ENCODE measurements around the gene RHOV.

RHOV gene

DNA sequence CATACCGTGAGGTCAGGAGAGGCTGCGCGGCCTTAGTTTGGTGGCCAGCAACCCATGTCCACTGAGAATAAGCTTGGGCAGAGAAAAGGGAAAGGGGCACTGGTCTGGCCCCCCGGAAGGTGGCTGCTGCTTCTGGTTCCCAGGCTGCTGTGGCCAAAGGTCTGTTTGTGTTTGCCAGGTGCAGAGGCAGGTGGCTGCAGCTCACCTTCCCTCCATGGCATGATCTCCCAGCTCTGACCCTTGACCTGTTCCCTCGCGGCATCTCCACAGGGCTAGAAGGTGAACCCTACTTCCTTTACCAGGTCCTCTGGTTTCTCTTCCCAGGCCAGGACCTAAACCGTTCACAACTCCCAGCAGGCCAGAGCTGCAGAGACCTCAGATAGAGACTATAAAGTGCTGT lies 34.1 kb upstream of the RHOV start:
- H3K9ac ChIP-seq (ENCODE audit: insufficient read length): no peak overlapping the region
- peaks cover 8% of the 10 kb centered on the region; the same call in 1 of the 2 replicates for H3K36me3 ChIP-seq (ENCODE audit: insufficient read depth, low read length)
- DNase-seq (ENCODE audit: low read depth, low spot score): no peak
- no peak overlapping the region for H3K4me3 ChIP-seq
- no peak overlapping the region for H3K27ac ChIP-seq
- no peak for TF ChIP-seq FOXP2 (optimal IDR thresholded peaks at IDR 0.05; ENCODE audit: control extremely low read depth, extremely low read length, insufficient read depth)
- no peak for TF ChIP-seq EZH2 (IDR thresholded peaks at IDR 0.05)
- no peak for TF ChIP-seq POLR2AphosphoS5 (IDR thresholded peaks at IDR 0.05; ENCODE audit: borderline replicate concordance, low read depth, low read length)
- H3K9me3 ChIP-seq (ENCODE audit: low read depth, low read length): no peaks in the 10 kb centered on the region

DNA sequence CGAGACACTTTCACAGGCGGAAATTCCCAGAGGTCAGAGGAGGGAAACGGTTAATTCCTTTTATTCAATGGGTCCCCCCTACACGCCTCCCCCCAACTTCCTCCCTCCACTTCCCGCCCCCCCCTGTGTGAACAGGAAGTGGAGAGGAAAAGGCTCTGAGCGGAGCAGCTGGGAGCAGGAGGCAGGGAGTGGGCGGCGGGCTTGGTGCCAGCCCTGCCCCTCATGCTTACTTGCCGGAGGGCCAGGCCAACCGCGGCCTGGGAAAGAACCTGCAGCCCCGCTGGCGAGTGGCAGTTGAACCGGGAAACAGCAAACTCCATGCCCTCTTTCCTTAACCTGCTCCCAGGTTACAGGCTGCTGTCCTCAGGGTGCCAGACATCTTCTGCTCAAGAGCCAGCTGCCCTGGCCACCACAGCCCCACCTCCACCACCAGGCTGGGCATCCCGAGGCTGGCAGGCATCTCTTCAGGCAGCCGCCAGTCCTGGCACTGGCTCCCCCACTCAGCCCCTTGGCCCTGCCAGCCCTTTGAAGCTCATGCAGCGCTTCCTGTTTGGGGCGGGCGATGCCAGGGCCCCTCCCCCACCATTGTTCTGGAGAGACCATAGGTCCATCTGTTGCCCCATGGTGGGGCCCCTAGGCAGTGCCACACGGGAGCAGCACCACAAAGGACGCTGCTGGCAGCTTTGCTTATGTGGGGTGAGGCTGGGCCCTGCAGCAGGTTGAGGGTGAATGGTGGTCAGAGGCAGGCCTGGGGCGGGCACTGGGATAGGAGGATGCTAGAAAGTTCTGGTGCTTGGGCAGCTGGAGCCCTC lies 33.2 kb upstream of the RHOV start:
- Histone ChIP-seq H3K27ac (no peak overlapping the region), H3K4me3 (peak overlapping the region; percentile 89)

DNA sequence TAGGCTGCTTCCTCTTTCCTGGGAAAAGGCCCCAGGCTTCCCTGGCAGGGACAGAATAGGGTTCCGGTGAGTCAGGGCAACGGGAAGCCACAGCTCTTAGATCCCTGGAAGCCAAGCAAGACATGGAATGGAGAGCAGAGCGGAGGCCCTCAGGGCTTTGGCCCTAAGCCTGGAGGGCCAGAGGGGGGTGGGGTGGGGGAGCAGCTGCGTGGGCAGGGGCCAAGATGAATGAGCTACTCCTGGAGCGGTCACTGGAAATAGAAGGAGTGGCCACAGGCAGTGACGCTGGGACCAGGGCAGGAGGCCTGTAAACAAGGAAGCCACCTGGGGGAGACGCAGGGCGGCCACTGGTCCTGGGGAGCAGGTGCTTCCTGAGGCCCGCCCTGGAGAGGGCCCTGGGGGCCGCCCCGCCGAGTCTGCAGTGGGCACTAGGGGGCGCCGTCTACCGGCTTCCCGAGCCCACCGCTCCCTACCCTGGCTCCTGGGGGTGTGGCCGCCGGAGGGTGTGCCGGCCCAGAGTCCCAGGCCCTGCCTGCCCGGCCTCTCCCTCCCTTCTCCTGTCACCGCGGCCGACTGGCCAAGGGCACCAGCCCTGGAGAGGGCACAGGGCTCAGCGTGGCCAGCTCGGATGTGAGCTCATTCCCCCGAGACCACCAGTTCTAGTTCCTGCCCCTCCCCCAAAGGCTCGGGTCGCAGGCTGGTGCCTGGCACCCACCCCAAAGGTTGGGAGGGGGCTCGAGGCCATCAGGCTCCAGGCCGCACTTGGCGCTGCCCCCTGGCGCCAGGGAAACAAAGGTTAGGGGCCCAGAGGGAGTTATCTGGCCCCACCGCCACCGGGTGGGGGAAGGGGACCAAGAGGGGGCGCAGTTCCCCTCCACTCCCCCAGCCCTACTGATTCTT lies 32.3 kb upstream of the RHOV start:
- DNase-seq (ENCODE audit: low read depth, low spot score): no peak
- Histone ChIP-seq H3K9ac (ENCODE audit: insufficient read length) (peak overlapping the region; percentile 61), H3K4me3 (peak overlapping the region; percentile 89), H3K36me3 (ENCODE audit: insufficient read depth, low read length) (peaks cover 11% of the 10 kb centered on the region; the same call in 1 of the 2 replicates), H3K27ac (no peak overlapping the region), H3K9me3 (ENCODE audit: low read depth, low read length) (no peaks in the 10 kb centered on the region)
- TF ChIP-seq FOXP2 (optimal IDR thresholded peaks at IDR 0.05; ENCODE audit: control extremely low read depth, extremely low read length, insufficient read depth) (no peak), POLR2AphosphoS5 (IDR thresholded peaks at IDR 0.05; ENCODE audit: borderline replicate concordance, low read depth, low read length) (no peak; the same call in 1 of the 2 replicates)

More for the DNA sequence above, 33.2 kb upstream of the RHOV start:
- Histone ChIP-seq H3K9me3 (ENCODE audit: low read depth, low read length) (no peaks in the 10 kb centered on the region), H3K9ac (ENCODE audit: insufficient read length) (peak overlapping the region; percentile 61), H3K36me3 (ENCODE audit: insufficient read depth, low read length) (peaks cover 11% of the 10 kb centered on the region; the same call in 1 of the 2 replicates)
- no peak for DNase-seq (ENCODE audit: low read depth, low spot score)
- TF ChIP-seq FOXP2 (optimal IDR thresholded peaks at IDR 0.05; ENCODE audit: control extremely low read depth, extremely low read length, insufficient read depth) (no peak), EZH2 (IDR thresholded peaks at IDR 0.05) (no peak), POLR2AphosphoS5 (IDR thresholded peaks at IDR 0.05; ENCODE audit: borderline replicate concordance, low read depth, low read length) (no peak)

DNA sequence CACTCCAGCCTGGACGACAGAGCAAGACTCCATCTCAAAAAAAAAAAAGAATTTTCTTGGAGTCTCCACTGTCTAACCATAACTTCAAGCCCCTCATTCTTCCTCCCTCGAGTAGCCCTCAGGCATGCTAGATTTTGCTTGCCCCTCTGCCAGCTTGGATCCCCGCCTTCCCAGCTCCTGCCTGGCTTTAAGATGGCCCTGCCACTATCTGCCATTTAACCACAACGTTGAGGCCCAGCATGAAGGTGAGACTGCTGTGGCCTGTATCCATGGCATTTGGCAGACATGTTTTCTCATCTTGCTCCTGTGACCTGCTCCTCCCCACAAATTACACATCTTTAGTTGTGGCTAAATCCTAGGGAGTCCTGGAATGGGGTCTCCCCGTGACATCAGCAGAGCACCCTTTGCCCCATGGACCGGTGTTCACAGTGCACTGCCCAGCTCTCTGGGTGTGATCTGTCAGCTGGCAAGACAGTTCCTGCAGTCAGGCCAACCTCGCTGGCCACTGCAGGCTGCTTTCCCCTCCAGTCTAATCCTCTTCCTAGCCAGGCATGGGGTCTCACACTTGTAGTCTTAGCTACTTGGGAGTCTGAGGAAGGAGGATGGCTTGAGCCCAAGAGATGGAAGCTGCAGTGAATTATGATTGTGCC lies 30.6 kb upstream of the RHOV start:
- Histone ChIP-seq H3K36me3 (ENCODE audit: insufficient read depth, low read length) (peaks cover 21% of the 10 kb centered on the region; the same call in 1 of the 2 replicates), H3K4me3 (no peak overlapping the region), H3K9ac (ENCODE audit: insufficient read length) (no peak overlapping the region), H3K9me3 (ENCODE audit: low read depth, low read length) (no peaks in the 10 kb centered on the region), H3K27ac (no peak overlapping the region)
- TF ChIP-seq POLR2AphosphoS5 (IDR thresholded peaks at IDR 0.05; ENCODE audit: borderline replicate concordance, low read depth, low read length) (no peak), EZH2 (IDR thresholded peaks at IDR 0.05) (no peak), FOXP2 (optimal IDR thresholded peaks at IDR 0.05; ENCODE audit: control extremely low read depth, extremely low read length, insufficient read depth) (no peak)
- no peak for DNase-seq (ENCODE audit: low read depth, low spot score)

DNA sequence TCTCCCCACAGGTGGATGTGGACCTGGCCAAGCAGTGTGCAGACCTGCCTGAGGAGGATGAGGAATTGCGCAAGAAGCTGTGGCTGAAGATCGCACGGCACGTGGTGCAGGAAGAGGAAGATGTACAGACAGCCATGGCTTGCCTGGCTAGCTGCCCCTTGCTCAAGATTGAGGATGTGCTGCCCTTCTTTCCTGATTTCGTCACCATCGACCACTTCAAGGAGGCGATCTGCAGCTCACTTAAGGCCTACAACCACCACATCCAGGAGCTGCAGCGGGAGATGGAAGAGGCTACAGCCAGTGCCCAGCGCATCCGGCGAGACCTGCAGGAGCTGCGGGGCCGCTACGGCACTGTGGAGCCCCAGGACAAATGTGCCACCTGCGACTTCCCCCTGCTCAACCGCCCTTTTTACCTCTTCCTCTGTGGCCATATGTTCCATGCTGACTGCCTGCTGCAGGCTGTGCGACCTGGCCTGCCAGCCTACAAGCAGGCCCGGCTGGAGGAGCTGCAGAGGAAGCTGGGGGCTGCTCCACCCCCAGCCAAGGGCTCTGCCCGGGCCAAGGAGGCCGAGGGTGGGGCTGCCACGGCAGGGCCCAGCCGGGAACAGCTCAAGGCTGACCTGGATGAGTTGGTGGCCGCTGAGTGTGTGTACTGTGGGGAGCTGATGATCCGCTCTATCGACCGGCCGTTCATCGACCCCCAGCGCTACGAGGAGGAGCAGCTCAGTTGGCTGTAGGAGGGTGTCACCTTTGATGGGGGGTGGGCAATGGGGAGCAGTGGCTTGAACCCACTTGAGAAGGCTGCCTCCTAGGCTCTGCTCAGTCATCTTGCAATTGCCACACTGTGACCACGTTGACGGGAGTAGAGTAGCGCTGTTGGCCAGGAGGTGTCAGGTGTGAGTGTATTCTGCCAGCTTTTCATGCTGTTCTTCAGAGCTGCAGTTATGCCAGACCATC lies 28.8 kb upstream of the RHOV start:
- Histone ChIP-seq H3K9ac (ENCODE audit: insufficient read length) (no peak overlapping the region), H3K4me3 (no peak overlapping the region), H3K9me3 (ENCODE audit: low read depth, low read length) (no peaks in the 10 kb centered on the region), H3K36me3 (ENCODE audit: insufficient read depth, low read length) (peaks cover 28% of the 10 kb centered on the region), H3K27ac (no peak overlapping the region)
- TF ChIP-seq FOXP2 (optimal IDR thresholded peaks at IDR 0.05; ENCODE audit: control extremely low read depth, extremely low read length, insufficient read depth) (no peak), POLR2AphosphoS5 (IDR thresholded peaks at IDR 0.05; ENCODE audit: borderline replicate concordance, low read depth, low read length) (no peak), EZH2 (IDR thresholded peaks at IDR 0.05) (no peak)
- no peak for DNase-seq (ENCODE audit: low read depth, low spot score)

DNA sequence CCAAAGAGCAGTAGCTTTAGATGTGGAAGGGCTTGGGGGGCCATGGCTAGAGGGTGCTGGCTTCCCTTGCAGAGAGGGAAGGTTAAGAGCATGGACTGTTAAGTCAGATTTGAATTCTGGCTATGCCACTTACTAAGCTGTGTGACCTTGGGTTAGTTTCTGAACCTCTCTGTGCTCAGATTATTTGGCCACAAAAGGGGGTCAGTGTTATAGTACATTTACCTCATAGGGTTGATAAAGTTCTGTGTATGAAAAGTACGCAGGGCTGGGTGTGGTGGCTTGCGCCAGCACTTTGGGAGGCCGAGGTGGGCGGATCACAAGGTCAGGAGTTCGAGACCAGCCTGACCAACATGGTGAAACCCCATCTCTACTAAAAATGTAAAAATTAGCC lies 27.0 kb upstream of the RHOV start:
- H3K9ac ChIP-seq (ENCODE audit: insufficient read length): no peak overlapping the region
- no peak overlapping the region for H3K27ac ChIP-seq
- no peak overlapping the region for H3K4me3 ChIP-seq
- peaks cover 28% of the 10 kb centered on the region for H3K36me3 ChIP-seq (ENCODE audit: insufficient read depth, low read length)
- no peaks in the 10 kb centered on the region for H3K9me3 ChIP-seq (ENCODE audit: low read depth, low read length)
- no peak for DNase-seq (ENCODE audit: low read depth, low spot score)
- TF ChIP-seq POLR2AphosphoS5 (IDR thresholded peaks at IDR 0.05; ENCODE audit: borderline replicate concordance, low read depth, low read length) (no peak), FOXP2 (optimal IDR thresholded peaks at IDR 0.05; ENCODE audit: control extremely low read depth, extremely low read length, insufficient read depth) (no peak), EZH2 (IDR thresholded peaks at IDR 0.05) (no peak)

Measured in SK-N-MC (cell line).